Measurements from ENCODE around the gene VSTM2L. TPM values are rescaled to one million over a fixed set of nuclear protein-coding genes. Genes with fewer than 3 reads are reported as not detected.

The VSTM2L gene
- total RNA-seq, 1 donor, result not detected

DNA sequence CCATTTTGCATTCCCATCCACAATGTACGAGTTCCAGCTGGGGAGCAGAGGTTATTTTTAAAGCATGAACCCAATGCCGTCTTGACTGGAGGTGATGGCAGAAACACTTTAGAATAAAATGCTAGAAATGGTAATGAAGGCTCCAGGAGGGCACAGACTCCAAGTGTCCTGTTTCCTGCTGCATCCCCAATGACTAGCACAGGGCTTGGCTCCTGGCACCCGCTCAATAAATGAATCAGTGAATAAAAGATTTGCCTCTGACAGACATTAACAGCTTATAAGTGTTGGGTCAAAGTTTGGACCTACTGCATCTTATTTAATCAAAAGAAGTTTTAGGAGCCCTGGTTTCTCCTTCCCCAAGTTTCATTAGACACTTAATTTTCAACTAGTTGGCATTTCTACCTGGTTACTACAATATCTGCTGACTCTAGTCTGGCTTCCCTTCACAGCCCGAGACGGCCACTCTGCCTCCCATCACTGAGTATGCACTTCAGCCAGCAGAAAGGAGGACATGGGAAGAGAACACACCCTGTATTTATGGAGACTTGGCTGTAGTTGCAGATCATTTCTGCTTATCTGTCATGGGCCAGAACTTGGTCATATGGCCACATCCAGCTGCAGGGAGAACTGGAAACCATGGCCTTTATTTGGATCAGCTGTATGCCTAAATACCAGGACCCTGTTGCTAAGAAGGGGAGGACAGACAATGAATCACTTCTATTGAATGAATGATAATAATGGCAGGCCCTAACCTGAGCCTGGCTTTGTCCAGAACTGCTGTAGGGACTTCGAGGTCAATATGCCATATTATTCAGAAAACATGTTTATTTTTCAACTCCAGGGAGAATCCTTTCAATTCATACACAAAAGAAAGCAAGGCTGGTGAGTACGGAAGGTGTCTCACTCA, 67.3 kb downstream of the VSTM2L start:
- Histone ChIP-seq H3K27me3 (ENCODE audit: insufficient read depth, low read length) (no peaks in the 10 kb centered on the region), H3K4me3 (ENCODE audit: low read length) (no peak overlapping the region), H3K4me1 (ENCODE audit: insufficient read depth, low read length) (no peaks in the 10 kb centered on the region), H3K9me3 (ENCODE audit: low read depth, low read length) (no peaks in the 10 kb centered on the region)

DNA sequence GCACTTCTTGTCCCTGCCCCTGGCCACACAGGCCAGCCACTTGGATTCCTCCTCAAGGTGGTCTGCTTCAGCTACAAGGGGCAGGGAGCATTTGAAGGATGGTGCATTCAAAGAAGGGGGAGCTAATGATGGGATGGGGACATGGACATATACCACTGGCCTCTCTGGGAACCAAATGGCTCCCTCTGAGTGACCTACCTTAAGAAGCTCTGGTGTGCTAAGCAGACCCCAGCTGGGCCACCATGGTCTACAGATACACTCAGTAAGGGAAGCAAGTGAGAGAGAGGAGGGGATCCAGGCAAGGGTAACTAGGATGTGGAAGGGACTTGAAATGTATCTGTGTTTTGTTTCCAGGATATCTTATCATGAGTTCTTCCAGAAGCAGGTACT, 67.9 kb downstream of the VSTM2L start:
- Histone ChIP-seq H3K9me3 (ENCODE audit: low read depth, low read length) (no peaks in the 10 kb centered on the region), H3K4me3 (ENCODE audit: low read length) (no peak overlapping the region), H3K27me3 (ENCODE audit: insufficient read depth, low read length) (no peaks in the 10 kb centered on the region), H3K4me1 (ENCODE audit: insufficient read depth, low read length) (no peaks in the 10 kb centered on the region)

DNA sequence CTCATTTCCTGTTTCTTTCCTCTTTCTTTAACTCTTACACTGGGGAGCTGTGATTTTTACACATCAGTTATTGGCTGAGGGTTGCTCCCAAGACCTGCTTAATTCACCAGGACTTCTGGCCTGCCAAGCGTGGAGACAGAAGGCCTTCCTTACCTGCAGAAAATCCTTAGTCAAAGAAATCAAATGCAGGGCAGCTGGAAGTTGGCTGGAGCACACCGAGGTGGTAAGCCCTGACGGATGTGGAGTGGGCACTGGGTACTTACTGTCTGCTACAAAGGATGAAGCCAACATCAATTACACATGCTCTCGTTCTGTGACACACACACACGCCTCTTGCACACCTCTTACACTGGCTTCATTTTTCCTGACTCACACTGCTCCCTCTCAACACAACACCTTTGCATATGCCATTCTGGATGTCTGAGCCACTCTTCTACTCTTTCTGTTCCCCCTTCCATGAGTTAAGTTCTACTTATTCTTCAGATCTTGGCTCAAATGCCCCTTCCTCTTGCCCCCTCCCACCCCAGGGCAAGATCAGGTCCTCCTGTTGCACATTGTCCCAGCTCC, 68.7 kb downstream of the VSTM2L start:
- H3K27me3 ChIP-seq (ENCODE audit: insufficient read depth, low read length), result no peaks in the 10 kb centered on the region
- H3K9me3 ChIP-seq (ENCODE audit: low read depth, low read length), result no peaks in the 10 kb centered on the region

DNA sequence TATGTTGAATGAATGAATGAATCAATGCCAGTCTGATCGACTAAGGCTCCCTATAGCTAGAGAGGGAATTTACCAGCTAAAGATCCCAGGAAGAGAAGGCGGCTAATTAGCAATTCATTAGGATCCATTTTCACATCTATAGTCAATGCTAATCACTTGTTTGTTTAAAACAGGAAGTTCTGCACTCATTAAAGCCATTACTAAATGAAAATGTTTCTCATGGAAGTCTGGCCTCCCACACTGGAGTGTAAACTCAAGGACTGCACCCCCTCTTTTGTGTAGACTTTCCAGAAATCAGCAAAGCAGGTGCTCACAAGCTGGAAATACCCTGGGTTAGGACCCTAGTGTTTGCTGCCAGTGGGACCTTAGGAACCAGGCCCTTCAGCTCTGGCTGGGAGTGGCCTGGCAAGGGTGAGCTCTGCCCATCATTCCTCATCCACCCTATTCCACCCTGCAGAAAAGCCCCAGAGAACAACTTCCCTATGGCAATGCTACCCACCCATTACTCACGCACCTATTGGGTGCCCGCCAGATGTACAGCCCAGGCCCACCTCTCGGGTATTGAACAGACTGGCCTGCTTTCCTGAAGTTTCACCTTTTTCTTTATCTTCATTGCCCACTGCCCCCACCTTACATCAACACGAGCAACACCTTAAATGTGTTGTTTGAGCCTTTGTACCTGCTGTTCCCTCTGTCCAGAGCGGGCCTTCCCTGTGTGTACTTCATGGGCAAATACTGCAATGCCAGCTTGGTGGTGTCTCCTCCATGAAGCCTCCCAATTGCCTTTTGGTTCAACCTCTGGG, 69.5 kb downstream of the VSTM2L start:
- no peak overlapping the region for H3K4me3 ChIP-seq (ENCODE audit: low read length)
- H3K9me3 ChIP-seq (ENCODE audit: low read depth, low read length), result no peaks in the 10 kb centered on the region
- no peaks in the 10 kb centered on the region for H3K27me3 ChIP-seq (ENCODE audit: insufficient read depth, low read length)
- no peaks in the 10 kb centered on the region for H3K4me1 ChIP-seq (ENCODE audit: insufficient read depth, low read length)

More for the DNA sequence above, 68.7 kb downstream of the VSTM2L start:
- H3K4me3 ChIP-seq (ENCODE audit: low read length), result no peak overlapping the region
- no peaks in the 10 kb centered on the region for H3K4me1 ChIP-seq (ENCODE audit: insufficient read depth, low read length)

DNA sequence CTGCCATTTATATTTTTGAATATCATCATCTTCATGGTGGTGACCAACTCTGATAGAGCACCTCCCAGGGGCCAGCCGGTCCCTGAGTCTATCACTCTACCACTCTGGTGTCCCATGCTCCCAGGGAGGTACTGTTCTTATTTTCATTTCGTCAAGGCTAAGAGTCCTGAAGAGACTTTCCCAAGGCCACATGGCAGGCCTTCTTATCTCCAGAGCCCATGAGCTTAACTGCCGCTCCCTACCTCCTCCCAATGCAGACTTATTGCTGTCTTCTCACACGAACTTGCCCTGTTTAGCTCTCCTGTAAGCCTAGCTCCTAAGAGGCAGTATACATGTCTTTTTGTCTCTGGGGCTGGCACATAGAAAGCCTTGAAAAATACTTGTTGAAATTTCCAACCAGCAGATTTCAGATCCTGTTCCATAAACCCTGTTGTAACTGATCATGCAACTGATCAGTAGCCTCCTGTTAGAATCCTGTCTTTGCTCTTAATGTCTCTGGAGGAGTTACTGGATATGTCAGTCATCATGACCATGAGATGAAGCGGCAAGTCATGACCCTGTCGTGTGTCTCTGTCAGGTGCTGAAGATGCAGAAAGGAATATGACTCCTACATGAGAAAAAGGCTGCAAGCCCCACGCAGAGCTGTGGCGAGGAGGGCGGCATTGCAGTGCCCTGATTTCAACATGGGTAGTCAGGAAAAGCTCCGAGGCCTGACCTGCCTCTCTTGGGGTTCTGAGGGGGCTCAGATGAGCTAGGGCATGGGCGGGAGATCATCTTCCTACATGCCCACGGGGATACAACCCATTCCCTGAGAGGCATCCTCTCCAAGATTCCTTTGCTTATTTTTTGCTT, 70.4 kb downstream of the VSTM2L start:
- Histone ChIP-seq H3K4me3 (ENCODE audit: low read length) (no peak overlapping the region), H3K4me1 (ENCODE audit: insufficient read depth, low read length) (no peaks in the 10 kb centered on the region), H3K27me3 (ENCODE audit: insufficient read depth, low read length) (no peaks in the 10 kb centered on the region), H3K9me3 (ENCODE audit: low read depth, low read length) (no peaks in the 10 kb centered on the region)

DNA sequence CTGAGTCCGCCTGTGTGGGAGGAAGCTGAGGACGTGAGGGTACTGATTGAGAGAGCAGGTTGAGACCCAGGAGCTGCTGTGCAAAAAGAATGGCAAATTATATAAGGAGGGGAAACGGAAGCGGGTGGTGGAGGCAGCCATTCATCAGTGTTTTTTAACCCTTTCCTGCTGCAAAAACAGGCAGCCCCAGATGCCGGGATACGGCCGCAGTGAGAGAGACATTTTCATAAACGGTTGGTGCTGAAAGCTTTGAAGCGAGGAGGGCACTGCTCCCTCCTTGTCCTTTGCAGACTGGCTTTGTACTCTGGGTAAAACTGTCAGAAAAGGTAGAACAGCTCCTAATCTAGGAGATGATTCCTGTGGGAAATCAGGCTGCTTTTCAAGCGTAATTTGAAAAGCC, 74.0 kb downstream of the VSTM2L start:
- H3K27me3 ChIP-seq (ENCODE audit: insufficient read depth, low read length), result no peaks in the 10 kb centered on the region
- H3K4me3 ChIP-seq (ENCODE audit: low read length), result no peak overlapping the region
- H3K4me1 ChIP-seq (ENCODE audit: insufficient read depth, low read length), result no peaks in the 10 kb centered on the region
- H3K9me3 ChIP-seq (ENCODE audit: low read depth, low read length), result no peaks in the 10 kb centered on the region

DNA sequence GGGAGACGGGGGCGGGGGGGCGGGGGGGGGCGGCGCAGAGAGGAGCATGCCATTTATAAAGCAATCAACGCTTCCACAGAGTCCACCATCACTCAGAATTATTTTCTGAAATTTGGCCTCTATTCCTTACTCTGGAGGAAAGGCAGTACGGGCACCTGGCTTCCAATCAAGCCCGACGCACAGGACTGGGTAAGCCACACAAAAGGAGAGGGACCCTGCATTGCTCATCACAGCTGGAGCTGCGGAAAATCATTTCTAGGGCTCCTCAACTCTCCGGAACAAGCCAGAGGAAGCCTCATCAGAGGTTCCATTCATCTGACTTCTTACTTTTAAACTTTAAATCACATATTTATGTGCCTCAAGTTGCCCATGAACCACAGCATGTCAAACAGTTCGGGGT, 74.4 kb downstream of the VSTM2L start:
- no peaks in the 10 kb centered on the region for H3K9me3 ChIP-seq (ENCODE audit: low read depth, low read length)
- no peaks in the 10 kb centered on the region for H3K4me1 ChIP-seq (ENCODE audit: insufficient read depth, low read length)
- no peak overlapping the region for H3K4me3 ChIP-seq (ENCODE audit: low read length)
- H3K27me3 ChIP-seq (ENCODE audit: insufficient read depth, low read length), result no peaks in the 10 kb centered on the region

DNA sequence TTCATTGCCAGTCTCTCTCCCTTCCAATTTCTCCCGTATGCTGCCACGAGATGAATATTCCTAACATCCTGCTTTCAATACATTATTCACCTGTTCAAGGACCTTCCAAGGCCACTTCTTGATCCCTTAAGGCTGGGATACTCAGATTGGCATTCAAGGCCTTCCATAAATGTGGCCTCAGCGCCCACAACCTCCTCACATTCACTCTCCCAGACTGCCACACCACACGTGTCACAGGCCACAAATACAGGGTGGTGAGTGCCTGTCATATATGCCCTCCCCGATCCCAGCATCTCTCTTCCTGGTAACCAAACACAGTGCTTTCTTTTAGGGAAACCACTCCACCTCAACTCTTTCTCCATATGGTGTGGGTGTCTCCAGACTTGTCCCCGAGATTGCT, 74.9 kb downstream of the VSTM2L start:
- Histone ChIP-seq H3K4me3 (ENCODE audit: low read length) (no peak overlapping the region), H3K4me1 (ENCODE audit: insufficient read depth, low read length) (no peaks in the 10 kb centered on the region), H3K9me3 (ENCODE audit: low read depth, low read length) (no peaks in the 10 kb centered on the region), H3K27me3 (ENCODE audit: insufficient read depth, low read length) (no peaks in the 10 kb centered on the region)

DNA sequence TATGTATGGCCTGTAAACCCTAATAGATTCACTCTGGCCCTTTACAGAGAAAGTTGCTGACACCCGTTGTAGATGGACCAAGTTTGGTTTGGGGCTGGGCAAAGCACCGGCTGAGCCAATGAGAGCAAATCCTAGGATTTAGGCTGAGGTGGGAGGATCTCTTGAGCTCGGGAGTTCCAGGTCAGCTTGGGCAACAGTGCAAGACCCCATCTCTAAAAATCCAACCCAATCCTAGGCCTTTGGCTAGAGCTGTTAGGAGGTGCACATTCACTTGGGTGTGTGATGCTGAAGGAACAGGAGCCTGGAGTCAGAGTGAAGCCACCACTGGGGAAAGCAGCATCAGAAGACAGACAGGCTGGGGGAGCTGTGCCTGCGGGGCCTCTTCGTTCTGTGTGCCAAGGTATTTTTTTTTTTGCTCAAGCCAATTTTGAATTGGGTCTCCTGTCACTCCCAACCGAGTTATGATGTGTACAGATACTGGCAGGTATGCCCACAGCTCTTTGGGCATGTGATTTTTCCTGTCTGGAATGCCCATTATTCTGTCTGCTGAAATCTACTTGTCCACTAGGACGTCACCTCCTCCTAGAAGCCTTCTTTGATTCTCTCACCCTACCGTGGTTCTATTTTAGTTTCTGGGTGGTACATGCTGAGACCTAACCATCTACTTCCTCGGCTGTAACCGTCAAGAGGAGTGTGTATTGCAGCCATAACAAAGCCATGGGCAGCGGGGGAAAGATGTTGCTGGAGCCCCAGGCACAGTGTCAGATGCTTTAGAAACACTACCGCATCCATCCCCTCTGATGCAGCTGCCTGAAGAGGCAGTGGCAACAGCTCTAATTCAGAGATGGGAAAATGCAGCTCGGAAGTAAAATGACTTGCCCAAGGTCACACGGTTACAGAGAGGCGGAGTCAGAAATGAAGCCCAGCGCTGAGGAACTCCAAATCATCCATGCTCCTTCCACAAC, 76.4 kb downstream of the VSTM2L start:
- Histone ChIP-seq H3K9me3 (ENCODE audit: low read depth, low read length) (no peaks in the 10 kb centered on the region), H3K4me3 (ENCODE audit: low read length) (no peak overlapping the region), H3K27me3 (ENCODE audit: insufficient read depth, low read length) (no peaks in the 10 kb centered on the region), H3K4me1 (ENCODE audit: insufficient read depth, low read length) (no peaks in the 10 kb centered on the region)

DNA sequence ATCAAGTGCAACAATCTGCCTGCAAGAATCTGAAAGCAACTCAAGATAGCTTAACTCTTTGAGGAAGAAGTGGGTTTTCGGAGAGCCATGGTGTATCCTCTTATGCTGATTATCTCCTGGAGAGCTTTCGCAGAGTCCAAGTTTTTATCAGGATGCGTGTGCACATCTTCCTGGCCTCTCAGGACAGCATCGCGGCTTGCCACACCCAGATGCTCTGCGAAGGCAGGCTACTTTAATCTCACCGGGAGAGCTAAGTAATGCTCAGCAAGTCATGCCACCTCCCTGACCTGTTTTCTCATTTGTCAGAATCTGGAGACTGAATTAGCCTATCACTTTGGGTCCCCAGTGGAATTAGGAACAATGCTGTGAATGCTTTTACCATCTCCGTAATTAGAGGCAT, 77.5 kb downstream of the VSTM2L start:
- Histone ChIP-seq H3K4me3 (ENCODE audit: low read length) (no peak overlapping the region), H3K9me3 (ENCODE audit: low read depth, low read length) (no peaks in the 10 kb centered on the region), H3K27me3 (ENCODE audit: insufficient read depth, low read length) (no peaks in the 10 kb centered on the region), H3K4me1 (ENCODE audit: insufficient read depth, low read length) (no peaks in the 10 kb centered on the region)

DNA sequence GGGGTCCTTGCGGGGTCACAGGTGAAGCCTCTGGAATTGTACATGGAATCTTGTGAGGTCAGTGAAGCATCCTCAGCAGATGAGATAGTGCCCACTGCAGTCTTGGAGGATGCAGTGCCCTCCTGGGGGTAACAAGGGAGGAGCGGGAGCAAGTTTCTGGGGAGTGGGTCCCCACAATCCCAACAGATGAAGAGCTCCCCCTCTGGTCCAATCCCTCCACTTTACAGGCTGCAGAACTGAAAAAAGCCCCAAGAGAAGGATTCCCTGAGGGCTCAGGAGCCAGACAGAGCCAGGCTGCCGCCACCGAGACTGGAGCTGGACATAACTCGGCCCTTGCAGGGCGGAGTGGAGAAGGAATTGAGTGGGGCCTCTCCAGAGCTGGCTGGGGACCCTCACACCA, 77.9 kb downstream of the VSTM2L start:
- Histone ChIP-seq H3K9me3 (ENCODE audit: low read depth, low read length) (no peaks in the 10 kb centered on the region), H3K4me3 (ENCODE audit: low read length) (no peak overlapping the region), H3K4me1 (ENCODE audit: insufficient read depth, low read length) (no peaks in the 10 kb centered on the region), H3K27me3 (ENCODE audit: insufficient read depth, low read length) (no peaks in the 10 kb centered on the region)

DNA sequence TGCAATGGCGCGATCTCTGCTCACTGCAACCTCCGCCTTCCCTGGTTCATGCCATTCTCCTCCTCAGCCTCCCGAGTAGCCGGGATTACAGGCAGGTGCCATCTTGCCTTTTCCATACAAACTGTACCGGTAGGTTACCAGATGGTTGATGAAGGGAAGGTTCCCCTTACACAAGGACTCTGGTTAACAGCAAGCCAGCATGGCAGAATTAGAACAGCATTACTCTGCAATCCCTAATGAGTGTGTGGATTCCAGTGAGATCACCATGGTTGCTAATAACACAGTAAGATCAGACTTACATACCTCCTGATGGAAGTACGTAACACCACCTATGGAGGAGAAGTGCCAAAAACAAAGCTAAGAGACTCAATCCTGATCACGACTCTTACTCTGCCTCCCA, 78.6 kb downstream of the VSTM2L start:
- Histone ChIP-seq H3K9me3 (ENCODE audit: low read depth, low read length) (no peaks in the 10 kb centered on the region), H3K4me3 (ENCODE audit: low read length) (no peak overlapping the region), H3K4me1 (ENCODE audit: insufficient read depth, low read length) (no peaks in the 10 kb centered on the region), H3K27me3 (ENCODE audit: insufficient read depth, low read length) (no peaks in the 10 kb centered on the region)

DNA sequence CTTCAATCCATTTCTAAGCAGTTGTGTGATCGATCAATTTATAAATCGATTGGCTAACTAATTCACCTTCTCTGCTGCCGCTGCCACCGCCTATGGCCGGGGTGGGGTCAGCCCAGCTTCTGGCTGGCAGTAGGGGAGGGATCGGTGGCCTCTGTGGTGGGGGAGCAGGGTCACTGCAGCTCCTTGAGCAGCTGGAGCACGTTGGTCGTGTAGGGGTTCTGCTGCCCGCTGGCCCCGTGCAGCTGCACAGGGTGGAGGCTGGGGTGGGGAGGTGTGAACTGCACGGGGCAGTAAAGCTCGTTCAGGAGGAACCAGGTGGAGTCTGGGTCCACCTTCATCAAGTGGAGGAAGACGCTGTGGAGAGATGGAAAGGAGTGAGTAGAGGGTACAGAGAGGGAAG, 80.4 kb downstream of the VSTM2L start:
- H3K9me3 ChIP-seq (ENCODE audit: low read depth, low read length), result no peaks in the 10 kb centered on the region
- no peaks in the 10 kb centered on the region for H3K4me1 ChIP-seq (ENCODE audit: insufficient read depth, low read length)
- no peak overlapping the region for H3K4me3 ChIP-seq (ENCODE audit: low read length)
- H3K27me3 ChIP-seq (ENCODE audit: insufficient read depth, low read length), result no peaks in the 10 kb centered on the region

Data from mononuclear cell (primary cell).